Measurements from ENCODE around the gene OR3A2.
"Not testable (repeated sequence)": the region's sequence is repeated elsewhere in the genome, so short reads cannot be mapped to it uniquely, and the experiment has no call there.

OR3A2 gene

GRCh38 chr17:3256575-3256974, 129.5 kb downstream of the OR3A2 start:
- no peak overlapping the region for H3K9ac ChIP-seq
- TF ChIP-seq, protein P1, sequence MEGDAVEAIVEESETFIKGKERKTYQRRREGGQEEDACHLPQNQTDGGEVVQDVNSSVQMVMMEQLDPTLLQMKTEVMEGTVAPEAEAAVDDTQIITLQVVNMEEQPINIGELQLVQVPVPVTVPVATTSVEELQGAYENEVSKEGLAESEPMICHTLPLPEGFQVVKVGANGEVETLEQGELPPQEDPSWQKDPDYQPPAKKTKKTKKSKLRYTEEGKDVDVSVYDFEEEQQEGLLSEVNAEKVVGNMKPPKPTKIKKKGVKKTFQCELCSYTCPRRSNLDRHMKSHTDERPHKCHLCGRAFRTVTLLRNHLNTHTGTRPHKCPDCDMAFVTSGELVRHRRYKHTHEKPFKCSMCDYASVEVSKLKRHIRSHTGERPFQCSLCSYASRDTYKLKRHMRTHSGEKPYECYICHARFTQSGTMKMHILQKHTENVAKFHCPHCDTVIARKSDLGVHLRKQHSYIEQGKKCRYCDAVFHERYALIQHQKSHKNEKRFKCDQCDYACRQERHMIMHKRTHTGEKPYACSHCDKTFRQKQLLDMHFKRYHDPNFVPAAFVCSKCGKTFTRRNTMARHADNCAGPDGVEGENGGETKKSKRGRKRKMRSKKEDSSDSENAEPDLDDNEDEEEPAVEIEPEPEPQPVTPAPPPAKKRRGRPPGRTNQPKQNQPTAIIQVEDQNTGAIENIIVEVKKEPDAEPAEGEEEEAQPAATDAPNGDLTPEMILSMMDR (IDR thresholded peaks at IDR 0.05) = no peak
- no peaks in the 10 kb centered on the region for H3K4me1 ChIP-seq
- no peaks in the 10 kb centered on the region for H3K79me2 ChIP-seq
- no peaks in the 10 kb centered on the region for H3K27me3 ChIP-seq (ENCODE audit: control insufficient read depth, insufficient read depth, low read length)
- H3K4me3 ChIP-seq (ENCODE audit: low read depth, low read length) = no peak overlapping the region
- no peak overlapping the region for H2AFZ ChIP-seq
- no peaks in the 10 kb centered on the region for H3K36me3 ChIP-seq (ENCODE audit: control insufficient read depth, insufficient read depth, low read length)
- no peaks in the 10 kb centered on the region for H3K9me3 ChIP-seq (ENCODE audit: control insufficient read depth, low read length)
- H3K27ac ChIP-seq = no peak overlapping the region
- H3K4me2 ChIP-seq (ENCODE audit: low read length) = no peak overlapping the region

- not testable (repeated sequence) for H3K27ac ChIP-seq; H3K4me2 ChIP-seq (ENCODE audit: low read length); H3K9ac ChIP-seq; H2AFZ ChIP-seq; H3K79me2 ChIP-seq; H3K9me3 ChIP-seq (ENCODE audit: control insufficient read depth, low read length); H3K27me3 ChIP-seq (ENCODE audit: control insufficient read depth, insufficient read depth, low read length); H3K4me3 ChIP-seq (ENCODE audit: low read depth, low read length); H3K36me3 ChIP-seq (ENCODE audit: control insufficient read depth, insufficient read depth, low read length); H3K4me1 ChIP-seq
These were observed 137.1 kb downstream of the OR3A2 start for GRCh38 chr17:3249013-3249412.

DNA sequence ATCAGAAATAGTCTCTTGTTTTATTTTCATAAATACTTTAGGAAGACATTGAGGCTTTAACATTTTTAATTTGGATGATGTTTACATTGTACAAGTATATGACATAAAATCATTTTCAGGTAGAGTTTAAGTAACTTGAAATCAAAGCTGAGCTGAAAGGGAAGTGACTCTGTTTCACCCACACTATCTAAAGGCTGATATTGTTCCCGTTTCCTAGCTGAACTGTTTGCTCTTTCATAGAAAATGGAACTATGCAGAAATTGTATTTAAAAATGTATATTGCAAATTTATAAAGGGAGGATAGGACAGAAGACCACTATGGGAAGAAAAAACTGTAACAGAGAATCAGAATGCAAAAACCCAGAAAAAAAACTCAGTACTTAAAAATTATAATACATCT, 141.3 kb downstream of the OR3A2 start:
- H3K9ac ChIP-seq; H3K4me2 ChIP-seq (ENCODE audit: low read length); H3K4me1 ChIP-seq; H3K79me2 ChIP-seq; H3K27me3 ChIP-seq (ENCODE audit: control insufficient read depth, insufficient read depth, low read length); H3K27ac ChIP-seq; H3K4me3 ChIP-seq (ENCODE audit: low read depth, low read length); H3K36me3 ChIP-seq (ENCODE audit: control insufficient read depth, insufficient read depth, low read length); H2AFZ ChIP-seq; H3K9me3 ChIP-seq (ENCODE audit: control insufficient read depth, low read length): not testable (repeated sequence)

GRCh38 chr17:3241044-3241443, 145.1 kb downstream of the OR3A2 start:
- H3K27me3 ChIP-seq (ENCODE audit: control insufficient read depth, insufficient read depth, low read length); H3K9ac ChIP-seq; H3K4me1 ChIP-seq; H3K36me3 ChIP-seq (ENCODE audit: control insufficient read depth, insufficient read depth, low read length); H3K79me2 ChIP-seq; H2AFZ ChIP-seq; H3K27ac ChIP-seq; H3K4me3 ChIP-seq (ENCODE audit: low read depth, low read length); H3K4me2 ChIP-seq (ENCODE audit: low read length); H3K9me3 ChIP-seq (ENCODE audit: control insufficient read depth, low read length): not testable (repeated sequence)

DNA sequence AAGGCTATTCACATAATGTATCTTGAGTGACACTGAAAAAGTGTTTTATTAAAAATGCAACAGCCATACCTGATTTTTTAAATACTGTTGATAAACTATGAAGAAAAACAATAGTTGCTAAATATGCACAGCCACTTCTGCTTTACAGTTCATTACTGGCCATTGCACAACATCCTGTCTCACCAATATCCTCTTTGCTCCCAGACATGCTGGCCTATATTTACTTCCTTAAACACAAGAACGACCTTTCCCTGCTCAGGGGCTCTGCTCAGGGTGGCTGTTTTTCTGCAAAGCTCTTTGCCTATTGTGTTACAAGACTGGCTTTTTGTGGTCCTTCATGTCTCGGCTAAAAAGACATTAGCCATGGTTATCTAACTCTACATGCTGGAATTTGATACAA, 147.4 kb downstream of the OR3A2 start:
- not testable (repeated sequence) for H3K4me3 ChIP-seq (ENCODE audit: low read depth, low read length); H3K9ac ChIP-seq; H3K27me3 ChIP-seq (ENCODE audit: control insufficient read depth, insufficient read depth, low read length); H2AFZ ChIP-seq; H3K4me2 ChIP-seq (ENCODE audit: low read length); H3K9me3 ChIP-seq (ENCODE audit: control insufficient read depth, low read length); H3K27ac ChIP-seq; H3K79me2 ChIP-seq; H3K36me3 ChIP-seq (ENCODE audit: control insufficient read depth, insufficient read depth, low read length); H3K4me1 ChIP-seq

GRCh38 chr17:3232300-3232699, 153.8 kb downstream of the OR3A2 start:
- H2AFZ ChIP-seq; H3K4me2 ChIP-seq (ENCODE audit: low read length); H3K36me3 ChIP-seq (ENCODE audit: control insufficient read depth, insufficient read depth, low read length); H3K9me3 ChIP-seq (ENCODE audit: control insufficient read depth, low read length); H3K27ac ChIP-seq; H3K9ac ChIP-seq; H3K4me1 ChIP-seq; H3K4me3 ChIP-seq (ENCODE audit: low read depth, low read length); H3K79me2 ChIP-seq; H3K27me3 ChIP-seq (ENCODE audit: control insufficient read depth, insufficient read depth, low read length): not testable (repeated sequence)
